HT-29 (cell line): ENCODE data around the gene GIGYF1. TPM values are rescaled to one million over a fixed set of nuclear protein-coding genes. Genes with fewer than 3 reads are reported as not detected.
"Not testable (repeated sequence)": the region's sequence is repeated elsewhere in the genome, so short reads cannot be mapped to it uniquely, and the experiment has no call there.

Source experiments
- DNase-seq: peaks from one replicate; pipeline ENCODE4 v3.0.0-alpha.2; 2015; ENCODE audit warnings: low spot score
- total RNA-seq: library from RNA; depleted of rRNA; stranded (reverse); fragments of >200 nt; shearing (Covaris generic); gene quantifications from 2 replicates; pipeline ENCODE4 v1.2.3, GENCODE V29; 2014; rRNA removed

The GIGYF1 gene
- 44.6 and 46.9 TPM in 2 replicates for total RNA-seq

- peak; percentile 51 for DNase-seq
Observed at GRCh38 chr7:100694098-100694745, at the start of gene GIGYF1. GIGYF1 (minus strand) TSS chr7:100694250; CDS start chr7:100688238, 6,012 bp downstream.

- DNase-seq = no peak
Observed at GRCh38 chr7:100739934-100740333, 45.9 kb upstream of the GIGYF1 start.

GRCh38 chr7:100736671-100737070 is 42.6 kb upstream of the GIGYF1 start:
- no peak for DNase-seq

- no peak for DNase-seq
Observed at GRCh38 chr7:100735730-100736129, 41.7 kb upstream of the GIGYF1 start.

- DNase-seq = no peak
Observed at GRCh38 chr7:100731937-100732636, 38.0 kb upstream of the GIGYF1 start.

GRCh38 chr7:100730136-100730800 is 36.2 kb upstream of the GIGYF1 start:
- DNase-seq = no peak

GRCh38 chr7:100728196-100728595 is 34.1 kb upstream of the GIGYF1 start:
- no peak for DNase-seq

GRCh38 chr7:100726996-100727761 is 33.1 kb upstream of the GIGYF1 start:
- no peak for DNase-seq

GRCh38 chr7:100724364-100724763 is 30.3 kb upstream of the GIGYF1 start:
- not testable (repeated sequence) for DNase-seq

GRCh38 chr7:100723732-100724275 is 29.8 kb upstream of the GIGYF1 start:
- no peak for DNase-seq

- DNase-seq = no peak
Observed at GRCh38 chr7:100722480-100723212, 28.6 kb upstream of the GIGYF1 start.

- DNase-seq = no peak
Observed at GRCh38 chr7:100721505-100721812, 27.4 kb upstream of the GIGYF1 start.

GRCh38 chr7:100720671-100721504 is 26.8 kb upstream of the GIGYF1 start:
- DNase-seq = no peak

GRCh38 chr7:100720279-100720670 is 26.2 kb upstream of the GIGYF1 start, which contains the start of gene EPO:
EPO (plus strand) TSS chr7:100720468; CDS start chr7:100720981, 513 bp downstream.
- no peak for DNase-seq

GRCh38 chr7:100719523-100720278 is 25.7 kb upstream of the GIGYF1 start:
- DNase-seq = peak; percentile 20

GRCh38 chr7:100717073-100717472 is 23.0 kb upstream of the GIGYF1 start:
- not testable (repeated sequence) for DNase-seq

GRCh38 chr7:100714725-100715124 is 20.7 kb upstream of the GIGYF1 start:
- no peak for DNase-seq

GRCh38 chr7:100711369-100711768 is 17.3 kb upstream of the GIGYF1 start:
- DNase-seq = no peak

- DNase-seq = no peak
Observed at GRCh38 chr7:100710452-100710851, 16.4 kb upstream of the GIGYF1 start.
